Natural killer cell (primary cell): ENCODE results near the gene GCNT2. TPM values are rescaled to one million over a fixed set of nuclear protein-coding genes. Genes with fewer than 3 reads are reported as not detected.

Experiments
- ATAC-seq, 3 donors: fragments of 150-1000 bp in 2 of 3; fragments of 200-7000 bp in 1 of 3; cut with Tn5 transposase; 1 replicate in 1 of 3; 2 replicates in 2 of 3; pipeline ENCODE4 v1.10.0; 2021; ENCODE audit warnings: mild to moderate bottlenecking in 2 of 3, moderate library complexity in 2 of 3
- DNase-seq, 2 donors: peaks; one replicate each; pipeline versions ENCODE4 v3.0.0 to v3.0.0-alpha.2; 2013 to 2021; ENCODE audit warnings: mixed read lengths in 1 of 2
- H3K27ac ChIP-seq: one replicate; pipeline ENCODE4 v1.5.1; 2013; ENCODE audit warnings: mild to moderate bottlenecking, low read length
- H3K27me3 ChIP-seq: one replicate; pipeline ENCODE4 v1.6.1; 2013; ENCODE audit warnings: low read length; ENCODE audit not compliant: control insufficient read depth, insufficient read depth
- H3K36me3 ChIP-seq: one replicate; pipeline ENCODE4 v1.6.1; 2013; ENCODE audit warnings: low read length; ENCODE audit not compliant: control insufficient read depth, insufficient read depth
- H3K4me1 ChIP-seq: one replicate; pipeline ENCODE4 v1.6.1; 2013; ENCODE audit warnings: low read length; ENCODE audit not compliant: control insufficient read depth, insufficient read depth
- H3K4me3 ChIP-seq: one replicate; pipeline ENCODE4 v1.5.1; 2013; ENCODE audit warnings: low read length
- H3K9me3 ChIP-seq: one replicate; pipeline ENCODE4 v1.6.1; 2013; ENCODE audit warnings: low read length; ENCODE audit not compliant: control insufficient read depth, insufficient read depth
- H3K27ac Mint-ChIP-seq, 2 donors: one replicate each; pipeline ENCODE4 v1.8.0; 2022; ENCODE audit warnings: mild to moderate bottlenecking in 2 of 2, mixed read lengths in 2 of 2, moderate library complexity in 1 of 2
- H3K27me3 Mint-ChIP-seq, 2 donors: one replicate each; pipeline ENCODE4 v1.8.0; 2022; ENCODE audit warnings: low read depth in 2 of 2, mixed read lengths in 2 of 2
- H3K36me3 Mint-ChIP-seq: one replicate; pipeline ENCODE4 v1.8.0; 2022; ENCODE audit warnings: mixed read lengths
- H3K4me1 Mint-ChIP-seq, 2 donors: one replicate each; pipeline ENCODE4 v1.8.0; 2022; ENCODE audit warnings: mixed read lengths in 2 of 2
- H3K4me3 Mint-ChIP-seq: one replicate; pipeline ENCODE4 v1.8.0; 2022; ENCODE audit warnings: mild to moderate bottlenecking, moderate library complexity, mixed read lengths
- H3K9me3 Mint-ChIP-seq, 2 donors: one replicate each; pipeline ENCODE4 v1.8.0; 2022; ENCODE audit warnings: mixed read lengths in 2 of 2
- CTCF ChIP-seq: fragments of 200-600 bp; IDR thresholded peaks from one replicate; pipeline ENCODE4 v1.8.0; 2022; ENCODE audit warnings: antibody characterized with exemption
- WGBS: methylation state at CpG from one replicate; pipeline ENCODE4 v1.1.7; 2013; ENCODE audit warnings: missing lambda C conversion rate; ENCODE audit not compliant: insufficient coverage; 5-methylcytosine and 5-hydroxymethylcytosine counted together
- intact Hi-C: fragments of 100-400 bp; cut with micrococcal nuclease; formaldehyde crosslinking; loops from one replicate; pipeline ENCODE4 v1.14.2; 2022
- total RNA-seq, 4 donors: library from RNA; stranded (reverse); fragments of 120-200 nt in 1 of 4; gene quantifications; one replicate each; pipeline versions ENCODE4 v1.2.3 to v1.2.4, GENCODE V29; 2013 to 2022

GCNT2 gene
- total RNA-seq, 3 donors from 2014 or later (not counting 1 experiment from before 2014, with no cell fraction given) = 0.79 to 4.7 (median 0.80) TPM

DNA sequence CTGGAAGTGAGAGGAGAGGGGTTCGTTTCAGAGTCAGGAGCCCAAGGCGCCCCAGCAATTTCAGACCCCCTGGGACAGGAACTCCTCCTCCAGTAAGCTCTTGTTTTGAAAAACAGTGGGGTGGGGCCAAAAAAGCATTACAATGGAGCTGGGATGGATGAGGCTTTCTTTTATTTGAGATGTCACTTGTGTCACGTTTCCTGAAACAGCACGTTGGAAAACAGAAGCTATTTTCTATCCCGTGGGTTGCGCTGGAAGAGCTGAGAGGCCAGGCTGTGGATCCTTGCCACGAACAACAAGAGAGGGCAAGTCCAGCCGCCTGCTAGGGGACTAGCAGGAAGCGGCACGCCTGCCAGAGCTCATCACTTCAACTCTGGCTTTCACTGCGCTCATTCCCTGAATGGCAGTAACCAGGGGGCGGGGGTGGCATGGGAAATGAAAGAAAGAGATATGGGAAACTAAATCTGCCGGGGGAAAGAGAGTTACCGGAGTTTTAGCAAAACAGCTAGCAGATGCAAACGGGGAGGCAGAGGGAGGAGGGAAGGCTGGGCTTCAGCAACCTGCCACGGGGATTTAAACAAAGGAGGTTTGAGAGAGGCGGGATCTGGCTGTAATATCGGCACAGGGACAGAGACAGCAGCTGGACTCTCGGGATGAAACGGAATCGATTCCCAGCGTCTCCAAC lies 34.6 kb downstream of the GCNT2 start:
- intact Hi-C loops = no loop called here
- Histone ChIP-seq H3K4me1 (no peaks in the 10 kb centered on the region), H3K27me3 (no peaks in the 10 kb centered on the region), H3K36me3 (no peaks in the 10 kb centered on the region), H3K9me3 (no peaks in the 10 kb centered on the region), H3K4me3 (no peak overlapping the region), H3K27ac (no peak overlapping the region)
- H3K9me3 Mint-ChIP-seq = no peaks in the 10 kb centered on the region
- ATAC-seq = no peak
- no peak for TF ChIP-seq CTCF
- H3K27ac Mint-ChIP-seq = no peak overlapping the region
- H3K4me1 Mint-ChIP-seq = no peaks in the 10 kb centered on the region
- no peak overlapping the region for H3K4me3 Mint-ChIP-seq
- no peaks in the 10 kb centered on the region for H3K36me3 Mint-ChIP-seq
- WGBS = 87% methylated on average over 22 of the region's 22 CpGs
- H3K27me3 Mint-ChIP-seq = peaks cover 4 to 14% of the 10 kb centered on the region in 2 donors
- DNase-seq = no peak

DNA sequence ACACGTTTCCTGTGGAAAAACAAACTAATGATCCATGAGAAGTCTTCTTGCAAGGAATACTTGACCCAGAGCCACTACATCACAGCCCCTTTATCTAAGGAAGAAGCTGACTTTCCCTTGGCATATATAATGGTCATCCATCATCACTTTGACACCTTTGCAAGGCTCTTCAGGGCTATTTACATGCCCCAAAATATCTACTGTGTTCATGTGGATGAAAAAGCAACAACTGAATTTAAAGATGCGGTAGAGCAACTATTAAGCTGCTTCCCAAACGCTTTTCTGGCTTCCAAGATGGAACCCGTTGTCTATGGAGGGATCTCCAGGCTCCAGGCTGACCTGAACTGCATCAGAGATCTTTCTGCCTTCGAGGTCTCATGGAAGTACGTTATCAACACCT lies 35.4 kb downstream of the GCNT2 start:
- Histone ChIP-seq H3K27ac (no peak overlapping the region), H3K4me3 (no peak overlapping the region), H3K27me3 (no peaks in the 10 kb centered on the region), H3K9me3 (no peaks in the 10 kb centered on the region), H3K4me1 (no peaks in the 10 kb centered on the region), H3K36me3 (no peaks in the 10 kb centered on the region)
- ATAC-seq (no peak), DNase-seq (no peak)
- peaks cover 5 to 14% of the 10 kb centered on the region in 2 donors for H3K27me3 Mint-ChIP-seq
- TF ChIP-seq CTCF = no peak
- H3K4me1 Mint-ChIP-seq = no peaks in the 10 kb centered on the region
- 70% methylated on average over 6 of the region's 6 CpGs for WGBS
- intact Hi-C loops = no loop called here
- no peaks in the 10 kb centered on the region for H3K9me3 Mint-ChIP-seq
- H3K27ac Mint-ChIP-seq = no peak overlapping the region
- no peaks in the 10 kb centered on the region for H3K36me3 Mint-ChIP-seq
- no peak overlapping the region for H3K4me3 Mint-ChIP-seq

GRCh38 chr6:10556992-10557391 lies 35.8 kb downstream of the GCNT2 start:
- Mint-ChIP-seq H3K9me3 (no peaks in the 10 kb centered on the region), H3K4me3 (no peak overlapping the region), H3K4me1 (no peaks in the 10 kb centered on the region), H3K27ac (no peak overlapping the region), H3K27me3 (peaks cover 7 to 14% of the 10 kb centered on the region in 2 donors), H3K36me3 (no peaks in the 10 kb centered on the region)
- H3K4me3 ChIP-seq = no peak overlapping the region
- no peak for DNase-seq
- H3K27ac ChIP-seq = no peak overlapping the region
- intact Hi-C loops = no loop called here
- no peaks in the 10 kb centered on the region for H3K9me3 ChIP-seq
- ATAC-seq = no peak
- no peak for TF ChIP-seq CTCF
- H3K36me3 ChIP-seq = no peaks in the 10 kb centered on the region
- H3K27me3 ChIP-seq = no peaks in the 10 kb centered on the region
- H3K4me1 ChIP-seq = no peaks in the 10 kb centered on the region
- WGBS = 89% methylated on average over 5 of the region's 6 CpGs

DNA sequence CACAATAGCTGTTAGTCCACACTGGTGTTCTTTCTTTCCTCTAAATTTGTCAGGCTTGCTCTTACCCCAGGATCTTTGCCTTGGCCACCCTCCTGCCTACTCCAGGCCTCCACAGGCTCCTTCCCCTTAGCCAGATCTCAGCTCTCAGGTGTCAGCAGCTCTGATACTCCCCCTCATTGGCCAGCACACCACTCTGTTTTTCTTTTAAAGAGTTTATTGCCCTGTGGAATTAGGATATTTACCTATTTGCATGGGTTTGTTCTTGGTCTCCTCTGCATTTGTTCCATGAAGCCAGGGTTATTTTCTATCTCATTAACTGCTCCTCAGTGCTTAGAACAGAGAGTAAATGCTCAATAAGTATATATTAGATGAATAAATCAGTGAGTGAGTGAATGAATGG lies 36.8 kb downstream of the GCNT2 start:
- Histone ChIP-seq H3K27ac (no peak overlapping the region), H3K27me3 (no peaks in the 10 kb centered on the region), H3K4me3 (no peak overlapping the region), H3K36me3 (no peaks in the 10 kb centered on the region), H3K4me1 (no peaks in the 10 kb centered on the region), H3K9me3 (no peaks in the 10 kb centered on the region)
- DNase-seq (no peak), ATAC-seq (no peak)
- Mint-ChIP-seq H3K4me3 (no peak overlapping the region), H3K9me3 (no peaks in the 10 kb centered on the region), H3K36me3 (no peaks in the 10 kb centered on the region), H3K27ac (no peak overlapping the region), H3K4me1 (no peaks in the 10 kb centered on the region), H3K27me3 (peaks cover 7 to 14% of the 10 kb centered on the region in 2 donors)
- intact Hi-C loops = no loop called here
- no peak for TF ChIP-seq CTCF
